HepG2 (cell line): ENCODE measurements around the gene RBPMS2. TPM values are rescaled to one million over a fixed set of nuclear protein-coding genes. Genes with fewer than 3 reads are reported as not detected.

ENCODE experiments used
- ATAC-seq: fragments of 200-7000 bp; cut with Tn5 transposase; 3 replicates; pipeline ENCODE4 v1.9.1; 2020; ENCODE audit warnings: mild to moderate bottlenecking, moderate library complexity
- BruUV-seq: library from RNA; stranded (reverse); fragments of 400-500 nt; replicated peaks from 2 replicates; lab custom pipeline; 2021; lab: Mats Ljungman, UMichigan
- CTCF ChIA-PET: fragments of 300-600 bp; formaldehyde crosslinking; extraction: SDS; loops from one replicate; lab custom pipeline; 2021; ENCODE audit warnings: low total read pairs, inconsistent platforms, low intra/inter-chr PET ratio; lab: Yijun Ruan, JAX
- POLR2A ChIA-PET: fragments of 350-600 bp; sonication (Branson Sonifier 250); formaldehyde crosslinking; loops from one replicate; lab custom pipeline; 2020; ENCODE audit warnings: antibody characterized with exemption, inconsistent platforms; lab: Yijun Ruan, JAX
- DNase-seq: peaks from one replicate; pipeline ENCODE4 v3.0.0-alpha.2; 2015; ENCODE audit warnings: low spot score
- FAIRE-seq: peaks from 3 replicates; lab custom pipeline; 2011; peaks lifted over from hg19 to GRCh38; lab: Jason Lieb, UNC
- H2AFZ ChIP-seq: one replicate; pipeline ENCODE4 v1.6.1; 2011; ENCODE audit warnings: low read length, inconsistent platforms
- H3K27ac ChIP-seq: fragments of 300-600 bp; 3 replicates; pipeline ENCODE4 v1.8.0; 2011; ENCODE audit warnings: mixed run types, mild to moderate bottlenecking, mixed read lengths, low read length, inconsistent platforms; ENCODE audit not compliant: insufficient read depth; ENCODE audit errors: extremely low read length
- H3K27me3 ChIP-seq, 2 experiments: fragments of 200-600 bp in 1 of 2; 2 replicates in 1 of 2; 3 replicates in 1 of 2; pipeline versions ENCODE4 v1.6.0 to v1.8.0; 2011; ENCODE audit warnings: low read length in 2 of 2, mild to moderate bottlenecking in 2 of 2, moderate library complexity in 2 of 2, inconsistent platforms in 1 of 2; ENCODE audit not compliant: insufficient read depth in 2 of 2, control insufficient read depth in 1 of 2
- H3K36me3 ChIP-seq, 2 experiments: fragments of 200-600 bp in 1 of 2; replicated peaks in 1 of 2; 2 replicates in 1 of 2; 3 replicates in 1 of 2; pipeline versions ENCODE4 v1.5.1 to v1.8.0; 2011; ENCODE audit warnings: low read length in 2 of 2, inconsistent platforms in 1 of 2; ENCODE audit not compliant: insufficient read depth in 2 of 2, control insufficient read depth in 1 of 2
- H3K4me1 ChIP-seq: 2 replicates; pipeline ENCODE4 v1.5.1; 2012; ENCODE audit warnings: low read length, inconsistent platforms; ENCODE audit not compliant: insufficient read depth
- H3K4me2 ChIP-seq: 2 replicates; pipeline ENCODE4 v1.6.0; 2011; ENCODE audit warnings: low read depth, low read length, inconsistent platforms
- H3K4me3 ChIP-seq, 3 experiments: fragments of 200-600 bp in 1 of 3; sonication (generic), shearing (Covaris generic) in 1 of 3; replicated peaks in 1 of 3; 2 replicates each; pipeline ENCODE4 v1.5.1; 2011 to 2016; ENCODE audit warnings: low read length in 3 of 3, inconsistent platforms in 2 of 3, low read depth in 2 of 3, mild to moderate bottlenecking in 2 of 3, control low read depth in 1 of 3, mixed read lengths in 1 of 3; ENCODE audit not compliant: insufficient read depth in 1 of 3
- H3K79me2 ChIP-seq: one replicate; pipeline ENCODE4 v1.6.1; 2011; ENCODE audit warnings: low read length, inconsistent platforms; ENCODE audit not compliant: insufficient read depth
- H3K9ac ChIP-seq: 2 replicates; pipeline ENCODE4 v1.6.0; 2011; ENCODE audit warnings: mild to moderate bottlenecking, low read depth, low read length, inconsistent platforms; ENCODE audit not compliant: insufficient read depth
- H3K9me3 ChIP-seq: 2 replicates; pipeline ENCODE4 v1.5.1; 2012; ENCODE audit warnings: mild to moderate bottlenecking, low read length
- H4K20me1 ChIP-seq: 2 replicates; pipeline ENCODE4 v1.6.0; 2011; ENCODE audit warnings: inconsistent platforms, mild to moderate bottlenecking, low read length, moderate library complexity; ENCODE audit not compliant: insufficient read depth
- ARID5B ChIP-seq: IDR thresholded peaks from 2 replicates; pipeline ENCODE4 v1.4.0; 2020; ENCODE audit warnings: mild to moderate bottlenecking, missing genetic modification reagents
- ATF7-NPFF ChIP-seq: sonication (generic); formaldehyde crosslinking; IDR thresholded peaks from 2 replicates; pipeline ENCODE4 v1.8.1; 2023; ENCODE audit warnings: mild to moderate bottlenecking, low read depth, missing genetic modification reagents, moderate library complexity
- CAMTA2 ChIP-seq: sonication (generic); formaldehyde crosslinking; IDR thresholded peaks from 2 replicates; pipeline ENCODE4 v1.4.0; 2020; ENCODE audit warnings: mild to moderate bottlenecking, missing genetic modification reagents, borderline replicate concordance
- DMAP1 ChIP-seq: IDR thresholded peaks from 2 replicates; pipeline ENCODE4 v1.6.1; 2016
- MLLT10 ChIP-seq: sonication (generic); formaldehyde crosslinking; IDR thresholded peaks from 2 replicates; pipeline ENCODE4 v1.4.0; 2020; ENCODE audit warnings: missing genetic modification reagents
- SMAD9 ChIP-seq: sonication (generic); formaldehyde crosslinking; IDR thresholded peaks from 2 replicates; pipeline ENCODE4 v1.5.1; 2020; ENCODE audit warnings: mild to moderate bottlenecking, missing genetic modification reagents
- UBTF ChIP-seq: sonication (generic); formaldehyde crosslinking; IDR thresholded peaks from 2 replicates; pipeline ENCODE4 v1.4.0; 2020; ENCODE audit warnings: mild to moderate bottlenecking, missing genetic modification reagents
- ZNF569 ChIP-seq: sonication (generic); formaldehyde crosslinking; IDR thresholded peaks from 2 replicates; pipeline ENCODE4 v1.5.0; 2020; ENCODE audit warnings: mild to moderate bottlenecking, missing genetic modification reagents, moderate library complexity, borderline replicate concordance
- ZNF574 ChIP-seq: sonication (generic); formaldehyde crosslinking; IDR thresholded peaks from 2 replicates; pipeline ENCODE4 v1.4.0; 2020; ENCODE audit warnings: missing genetic modification reagents
- ZNF792 ChIP-seq: IDR thresholded peaks from 2 replicates; pipeline ENCODE4 v1.6.1; 2016
- ZNF841 ChIP-seq: sonication (generic); formaldehyde crosslinking; IDR thresholded peaks from 2 replicates; pipeline ENCODE4 v1.8.1; 2023; ENCODE audit warnings: missing genetic modification reagents, borderline replicate concordance
- ZXDC ChIP-seq: sonication (generic); formaldehyde crosslinking; IDR thresholded peaks from 2 replicates; pipeline ENCODE4 v1.5.0; 2020; ENCODE audit warnings: mild to moderate bottlenecking, missing genetic modification reagents
- WGBS: methylation state at CpG from one replicate; pipeline ENCODE4 v1.1.6; 2017; ENCODE audit warnings: low lambda C conversion rate; 5-methylcytosine and 5-hydroxymethylcytosine counted together
- in situ Hi-C: cut with HindIII; loops from 2 replicates; pipeline ENCODE4 v1.10.0; 2017; ENCODE audit warnings: low pct_unique_long_range_greater_than_20kb; ENCODE audit not compliant: extremely low pct_ligation_motif_present
- intact Hi-C: fragments of 100-400 bp; cut with micrococcal nuclease; formaldehyde crosslinking; loops from one replicate; pipeline ENCODE4 v1.10.0; 2022; ENCODE audit not compliant: unreplicated experiment
- polyA plus RNA-seq, 8 experiments: library from polyadenylated mRNA; depleted of rRNA in 3 of 8; stranded (reverse) in 7 of 8; unstranded in 1 of 8; fragments of >200 nt; fragmentation: Illumina TruSeq in 4 of 8; extraction: Trizol in 4 of 8; gene quantifications; 2 replicates each; pipeline versions ENCODE4 v1.2.1 to v1.2.3, GENCODE V29; 2011 to 2016; ENCODE audit warnings: low read depth in 4 of 8, missing spikeins in 1 of 8, mixed read lengths in 1 of 8; ENCODE audit not compliant: insufficient read depth in 1 of 8
- total RNA-seq, 5 experiments: library from RNA; depleted of rRNA; stranded (reverse); fragments of >200 nt; fragmentation: Illumina TruSeq; extraction: Trizol; gene quantifications; 2 replicates each; pipeline ENCODE4 v1.2.3, GENCODE V29; 2016; ENCODE audit warnings: low read depth in 1 of 5

The RBPMS2 gene
- total and polyA plus RNA-seq, 2 of the 13 experiments (the other 11 are each of a cell fraction or from before 2014, with no cell fraction given) = 0.08 TPM; not detected in 1

GRCh38 chr15:64762546-64762945, 12.8 kb downstream of the RBPMS2 start (continued):
- TF ChIP-seq ARID5B (no peak), DMAP1 (CRISPR knock-in tag) (no peak)

GRCh38 chr15:64761156-64761555, 14.2 kb downstream of the RBPMS2 start:
- no peaks in the 10 kb centered on the region for H3K36me3 ChIP-seq
- no peak overlapping the region for H2AFZ ChIP-seq
- ATAC-seq = no peak
- in situ Hi-C loops = no loop called here
- 77% methylated on average over 6 of the region's 11 CpGs for WGBS
- no peak overlapping the region for H3K4me3 ChIP-seq
- POLR2A ChIA-PET = no interaction called here
- H4K20me1 ChIP-seq = no peaks in the 10 kb centered on the region
- FAIRE-seq = no peak
- no peaks in the 10 kb centered on the region for H3K9me3 ChIP-seq
- peaks cover 4 to 18% of the 10 kb centered on the region in 2 experiments; a peak in 4 of 5 replicates for H3K27me3 ChIP-seq
- CTCF ChIA-PET = no interaction called here
- no peak overlapping the region for H3K27ac ChIP-seq
- H3K4me1 ChIP-seq = peaks cover 18% of the 10 kb centered on the region
- H3K9ac ChIP-seq = no peak overlapping the region
- H3K4me2 ChIP-seq = no peak overlapping the region
- no peak for DNase-seq
- BruUV-seq = no TSS peak
- intact Hi-C loops = no loop called here
- no peaks in the 10 kb centered on the region for H3K79me2 ChIP-seq
- no peak for TF ChIP-seq SMAD9
- TF ChIP-seq ZNF841 (CRISPR knock-in tag) = no peak
- no peak for TF ChIP-seq CAMTA2
- TF ChIP-seq MLLT10 (CRISPR knock-in tag) = no peak
- no peak for TF ChIP-seq ZNF792 (CRISPR knock-in tag)
- no peak for TF ChIP-seq ATF7-NPFF
- TF ChIP-seq ZNF569 (CRISPR knock-in tag) = no peak
- TF ChIP-seq ZNF574 (CRISPR knock-in tag) = no peak
- no peak for TF ChIP-seq ZXDC (CRISPR knock-in tag)
- no peak for TF ChIP-seq UBTF (CRISPR knock-in tag)
